Measurements from ENCODE around the gene MAPK4.
"Not testable (repeated sequence)": the region's sequence is repeated elsewhere in the genome, so short reads cannot be mapped to it uniquely, and the experiment has no call there.

Gene MAPK4

GRCh38 chr18:50751490-50751889 is 191.6 kb downstream of the MAPK4 start:
- TF ChIP-seq JUND (IDR thresholded peaks at IDR 0.05; ENCODE audit: low read depth) = no peak
- in situ Hi-C loops (cut with HindIII; ENCODE audit: low pct_unique_long_range_greater_than_20kb, low sequenced_read_pairs) = no loop called here
- no peak for DNase-seq (ENCODE audit: low read depth in 1 of 2, low spot score in 1 of 2)

- DNase-seq (ENCODE audit: low read depth in 1 of 2, low spot score in 1 of 2) = no peak
- no peak for TF ChIP-seq JUND (IDR thresholded peaks at IDR 0.05; ENCODE audit: low read depth)
- in situ Hi-C loops (cut with HindIII; ENCODE audit: low pct_unique_long_range_greater_than_20kb, low sequenced_read_pairs) = no loop called here
Observed at GRCh38 chr18:50751947-50752346, 192.1 kb downstream of the MAPK4 start.

GRCh38 chr18:50753311-50753710 is 193.4 kb downstream of the MAPK4 start:
- in situ Hi-C loops (cut with HindIII; ENCODE audit: low pct_unique_long_range_greater_than_20kb, low sequenced_read_pairs) = no loop called here

GRCh38 chr18:50754297-50754696 is 194.4 kb downstream of the MAPK4 start:
- in situ Hi-C loops (cut with HindIII; ENCODE audit: low pct_unique_long_range_greater_than_20kb, low sequenced_read_pairs) = no loop called here
- DNase-seq (ENCODE audit: low read depth in 1 of 2, low spot score in 1 of 2) = no peak
- TF ChIP-seq JUND (IDR thresholded peaks at IDR 0.05; ENCODE audit: low read depth) = no peak

More at GRCh38 chr18:50753311-50753710, 193.4 kb downstream of the MAPK4 start:
- no peak for TF ChIP-seq JUND (IDR thresholded peaks at IDR 0.05; ENCODE audit: low read depth)
- DNase-seq (ENCODE audit: low read depth in 1 of 2, low spot score in 1 of 2) = no peak

- in situ Hi-C loops (cut with HindIII; ENCODE audit: low pct_unique_long_range_greater_than_20kb, low sequenced_read_pairs) = no loop called here
- DNase-seq (ENCODE audit: low read depth in 1 of 2, low spot score in 1 of 2) = no peak
- no peak for TF ChIP-seq JUND (IDR thresholded peaks at IDR 0.05; ENCODE audit: low read depth)
Observed at GRCh38 chr18:50757358-50757757, 197.5 kb downstream of the MAPK4 start.

- DNase-seq (ENCODE audit: low read depth in 1 of 2, low spot score in 1 of 2) = no peak
- in situ Hi-C loops (cut with HindIII; ENCODE audit: low pct_unique_long_range_greater_than_20kb, low sequenced_read_pairs) = no loop called here
- no peak for TF ChIP-seq JUND (IDR thresholded peaks at IDR 0.05; ENCODE audit: low read depth)
Observed at GRCh38 chr18:50769463-50769862, 209.6 kb downstream of the MAPK4 start.

- in situ Hi-C loops (cut with HindIII; ENCODE audit: low pct_unique_long_range_greater_than_20kb, low sequenced_read_pairs) = no loop called here
- TF ChIP-seq JUND (IDR thresholded peaks at IDR 0.05; ENCODE audit: low read depth) = no peak
- DNase-seq (ENCODE audit: low read depth in 1 of 2, low spot score in 1 of 2) = no peak
Observed at GRCh38 chr18:50775207-50775606, 215.3 kb downstream of the MAPK4 start.

GRCh38 chr18:50775726-50776125 is 215.8 kb downstream of the MAPK4 start:
- TF ChIP-seq JUND (IDR thresholded peaks at IDR 0.05; ENCODE audit: low read depth) = no peak
- in situ Hi-C loops (cut with HindIII; ENCODE audit: low pct_unique_long_range_greater_than_20kb, low sequenced_read_pairs) = no loop called here

GRCh38 chr18:50776383-50776782 is 216.5 kb downstream of the MAPK4 start:
- in situ Hi-C loops (cut with HindIII; ENCODE audit: low pct_unique_long_range_greater_than_20kb, low sequenced_read_pairs) = no loop called here
- DNase-seq (ENCODE audit: low read depth in 1 of 2, low spot score in 1 of 2) = no peak
- TF ChIP-seq JUND (IDR thresholded peaks at IDR 0.05; ENCODE audit: low read depth) = no peak

More at GRCh38 chr18:50775726-50776125, 215.8 kb downstream of the MAPK4 start:
- DNase-seq (ENCODE audit: low read depth in 1 of 2, low spot score in 1 of 2) = no peak

GRCh38 chr18:50779021-50779420 is 219.1 kb downstream of the MAPK4 start:
- in situ Hi-C loops (cut with HindIII; ENCODE audit: low pct_unique_long_range_greater_than_20kb, low sequenced_read_pairs); DNase-seq (ENCODE audit: low read depth in 1 of 2, low spot score in 1 of 2): not testable (repeated sequence)
